ENCODE measurements around the gene SLC6A2.
"Not testable (repeated sequence)": the region's sequence is repeated elsewhere in the genome, so short reads cannot be mapped to it uniquely, and the experiment has no call there.

Gene SLC6A2

GRCh38 chr16:55713103-55713502 is 57.3 kb downstream of the SLC6A2 start:
- no peak for DNase-seq (ENCODE audit: low read depth)

DNA sequence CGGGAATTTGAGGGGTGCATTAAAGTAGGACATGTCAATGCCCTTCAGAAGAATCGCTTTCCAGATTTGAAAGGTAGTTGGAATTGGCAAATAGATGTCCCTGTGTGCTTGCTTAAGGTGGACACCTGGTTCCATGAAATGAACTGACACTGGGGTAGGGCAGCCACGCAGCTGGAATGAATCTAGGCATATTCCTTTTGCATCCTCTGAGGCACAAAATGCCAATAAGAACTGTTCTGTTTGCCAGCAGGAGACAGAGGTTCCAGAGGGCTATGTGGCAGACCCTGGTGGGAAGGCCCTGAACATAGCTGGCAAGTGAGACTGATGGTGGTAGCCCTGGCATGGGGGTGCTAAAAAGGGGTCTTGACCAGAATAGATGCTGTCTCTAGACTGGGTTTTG is 61.5 kb downstream of the SLC6A2 start:
- no peak for DNase-seq (ENCODE audit: low read depth)

GRCh38 chr16:55725055-55725777 is 69.4 kb downstream of the SLC6A2 start:
- DNase-seq (ENCODE audit: low read depth), result no peak

GRCh38 chr16:55728797-55729196 is 73.0 kb downstream of the SLC6A2 start:
- no peak for DNase-seq (ENCODE audit: low read depth)

GRCh38 chr16:55730115-55730514 is 74.3 kb downstream of the SLC6A2 start:
- DNase-seq (ENCODE audit: low read depth), result no peak

GRCh38 chr16:55732496-55732895 is 76.7 kb downstream of the SLC6A2 start:
- DNase-seq (ENCODE audit: low read depth), result no peak

DNA sequence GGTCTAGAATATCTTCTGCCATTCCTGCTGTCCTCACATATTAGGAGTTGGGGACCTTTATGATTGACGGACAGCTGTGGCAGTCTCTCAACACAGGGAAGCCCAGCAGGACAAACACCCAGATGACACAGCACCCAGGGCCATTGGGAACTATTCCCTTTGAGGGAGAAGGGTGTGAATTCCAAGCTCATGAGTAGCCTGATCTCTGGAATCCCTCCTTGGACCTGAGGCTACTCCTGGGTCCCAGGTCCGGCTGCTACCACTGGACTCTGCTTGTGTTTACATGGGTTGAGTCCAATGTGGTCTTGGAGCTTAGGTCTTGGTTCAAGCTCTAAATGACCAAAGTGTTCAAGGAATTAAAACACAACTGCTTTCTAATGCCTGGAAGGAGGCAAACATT is 78.9 kb downstream of the SLC6A2 start:
- DNase-seq (ENCODE audit: low read depth), result no peak

- DNase-seq (ENCODE audit: low read depth), result no peak
Observed at GRCh38 chr16:55735120-55735781, 79.5 kb downstream of the SLC6A2 start.

DNA sequence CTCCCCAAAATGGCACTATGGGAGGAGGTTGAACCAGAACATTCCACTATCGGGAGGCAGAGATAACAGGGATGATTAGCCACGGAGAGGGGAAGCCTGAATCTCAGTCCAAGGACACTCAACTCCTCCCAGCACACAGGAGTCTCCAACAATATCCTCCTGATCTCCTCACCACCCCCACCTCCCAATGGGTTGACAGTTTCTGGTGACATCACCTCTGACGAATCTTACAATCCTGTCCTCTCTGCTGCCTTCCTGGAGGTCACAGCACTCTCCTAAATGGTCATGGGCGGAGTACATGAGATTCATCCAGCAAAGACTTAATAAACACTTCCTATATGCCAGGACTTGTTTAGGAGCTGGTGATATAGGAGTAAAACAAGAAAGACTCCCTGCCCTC is 80.9 kb downstream of the SLC6A2 start:
- no peak for DNase-seq (ENCODE audit: low read depth)

GRCh38 chr16:55737318-55737717 is 81.5 kb downstream of the SLC6A2 start:
- DNase-seq (ENCODE audit: low read depth), result no peak

- no peak for DNase-seq (ENCODE audit: low read depth)
Observed at GRCh38 chr16:55737966-55738365, 82.2 kb downstream of the SLC6A2 start.

DNA sequence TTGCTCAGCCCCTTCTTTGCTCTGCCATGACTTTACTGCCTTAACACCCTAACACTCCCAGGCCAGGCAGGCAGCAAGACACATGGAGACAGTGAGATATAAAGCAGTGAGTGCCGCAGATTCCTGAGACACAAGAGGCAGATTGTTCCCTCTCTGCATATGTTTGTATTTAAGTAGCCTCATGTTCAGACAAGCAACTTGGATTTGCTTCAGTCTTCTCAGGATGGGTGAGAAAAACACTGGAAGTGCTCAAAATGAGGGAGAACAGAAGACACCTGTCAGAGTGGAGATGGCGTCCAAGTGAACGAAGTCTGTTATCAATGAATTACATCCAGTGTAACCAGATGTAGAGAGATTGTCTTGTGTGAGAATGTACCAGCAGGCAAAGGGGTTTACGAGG is 90.3 kb downstream of the SLC6A2 start:
- no peak for DNase-seq (ENCODE audit: low read depth)

DNA sequence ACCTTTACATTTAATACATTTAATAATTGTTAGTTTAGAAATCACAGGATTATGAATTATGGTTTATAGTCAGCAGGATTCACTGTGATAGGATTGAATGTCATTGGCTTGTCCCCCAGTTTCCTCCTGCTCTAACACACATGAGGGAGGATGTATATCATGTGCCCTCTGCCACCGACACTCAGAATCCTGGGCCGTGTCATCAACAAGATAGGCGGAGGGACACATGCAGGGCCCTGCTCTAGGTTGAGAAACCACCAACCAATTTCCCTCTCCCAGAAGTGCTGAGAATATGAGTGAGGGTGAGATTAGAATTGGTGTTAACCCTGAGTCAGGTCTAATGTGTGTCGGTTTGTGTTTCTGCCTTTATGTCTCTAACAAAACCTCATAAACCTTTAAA is 92.0 kb downstream of the SLC6A2 start:
- DNase-seq (ENCODE audit: low read depth), result no peak

- not testable (repeated sequence) for DNase-seq (ENCODE audit: low read depth)
Observed at GRCh38 chr16:55752465-55753144, 96.8 kb downstream of the SLC6A2 start.

DNA sequence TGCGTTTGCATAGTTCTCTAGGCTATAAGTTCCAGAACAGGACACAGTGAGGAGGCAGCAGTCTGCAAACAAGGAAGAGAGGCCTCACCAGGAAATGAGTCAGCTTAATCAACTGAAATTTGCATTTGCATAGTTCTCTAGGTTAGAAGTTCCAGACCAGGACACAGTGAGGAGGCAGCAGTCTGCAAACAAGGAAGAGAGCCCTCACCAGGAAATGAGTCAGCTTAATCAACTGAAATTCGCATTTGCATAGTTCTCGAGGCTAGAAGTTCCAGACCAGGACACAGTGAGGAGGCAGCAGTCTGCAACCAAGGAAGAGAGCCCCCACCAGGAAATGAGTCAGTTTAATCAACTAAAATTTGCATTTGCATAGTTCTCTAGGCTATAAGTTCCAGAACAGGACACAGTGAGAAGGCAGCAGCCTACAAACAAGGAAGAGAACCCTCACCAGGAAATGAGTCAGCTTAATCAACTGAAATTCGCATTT is 97.4 kb downstream of the SLC6A2 start:
- not testable (repeated sequence) for DNase-seq (ENCODE audit: low read depth)

Measured in stimulated activated CD8-positive, alpha-beta memory T cell treated with anti-CD3 and anti-CD28 coated beads, Interleukin-12 subunit alpha, Interleukin-12 subunit beta, amount 100 ng/mL, for 4 hours (primary cell).